IMR-90 (cell line): ENCODE measurements around the gene MRPL38. TPM values are rescaled to one million over a fixed set of nuclear protein-coding genes. Genes with fewer than 3 reads are reported as not detected.

ENCODE experiments used
- FOS ChIP-seq: fragments of 150-350 bp; IDR thresholded peaks from 2 replicates; pipeline ENCODE4 v1.6.1; 2016; ENCODE audit warnings: low read depth, low read length
- POLR2A ChIP-seq: IDR thresholded peaks from 2 replicates; pipeline ENCODE4 v1.6.1; 2012; ENCODE audit warnings: mild to moderate bottlenecking, low read depth, low read length
- polyA plus RNA-seq, 3 experiments: library from polyadenylated mRNA; depleted of rRNA; stranded (reverse); fragments of >200 nt; gene quantifications; 2 replicates each; pipeline ENCODE4 v1.2.3, GENCODE V29; 2012; ENCODE audit warnings: low replicate concordance in 1 of 3
- total RNA-seq: library from RNA; depleted of rRNA; stranded (reverse); fragments of >200 nt; gene quantifications from 2 replicates; pipeline ENCODE4 v1.2.3, GENCODE V29; 2012
- TF ChIP-seq, protein P1 (sequence below): fragments of 150-350 bp; IDR thresholded peaks from 2 replicates; pipeline ENCODE4 v1.6.1; 2017; ENCODE audit warnings: mild to moderate bottlenecking, antibody characterized with exemption, low read length, low read depth

Gene MRPL38
- total and polyA plus RNA-seq, 2 of the 4 experiments (the other 2 are of a cell fraction), result 13.3 to 42.5 TPM

DNA sequence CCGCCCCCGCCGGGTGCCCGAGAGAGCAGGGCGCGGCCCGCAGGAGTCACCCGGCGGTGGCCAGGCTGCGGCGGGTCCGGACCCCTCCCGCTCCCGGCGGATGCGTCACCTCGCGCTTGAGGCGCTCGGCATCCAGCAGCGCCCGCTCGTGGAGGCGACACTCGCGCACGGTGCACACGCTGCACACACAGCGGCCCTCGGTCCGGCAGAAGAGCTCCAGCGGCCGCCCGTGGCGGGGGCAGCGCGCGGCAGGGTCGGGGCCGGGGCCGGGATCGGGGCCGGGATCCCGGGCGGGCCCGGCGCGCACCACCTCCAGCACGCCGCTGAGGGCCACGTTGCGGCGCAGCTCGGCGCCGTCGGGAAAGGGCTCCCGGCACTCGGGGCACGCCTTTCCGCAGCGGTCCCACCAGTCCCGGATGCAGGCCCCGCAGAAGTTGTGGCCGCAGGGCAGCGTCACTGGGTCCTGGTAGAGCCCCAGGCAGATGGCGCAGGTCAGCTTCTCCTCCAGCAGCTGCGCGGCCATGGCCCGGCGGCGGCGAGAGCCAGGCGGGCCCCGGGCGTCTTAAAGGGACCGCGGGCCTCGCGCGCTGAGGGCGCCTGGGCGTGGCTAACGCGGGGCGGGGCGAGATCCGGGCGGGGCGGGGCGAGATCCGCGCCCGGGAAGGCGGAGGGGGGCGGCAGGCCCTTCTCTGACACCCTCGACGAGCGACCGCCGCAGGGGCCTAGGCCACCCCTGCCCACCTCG is 8.1 kb downstream of the MRPL38 start, which contains the start of gene TRIM65 (continued):
- TF ChIP-seq, protein P1, sequence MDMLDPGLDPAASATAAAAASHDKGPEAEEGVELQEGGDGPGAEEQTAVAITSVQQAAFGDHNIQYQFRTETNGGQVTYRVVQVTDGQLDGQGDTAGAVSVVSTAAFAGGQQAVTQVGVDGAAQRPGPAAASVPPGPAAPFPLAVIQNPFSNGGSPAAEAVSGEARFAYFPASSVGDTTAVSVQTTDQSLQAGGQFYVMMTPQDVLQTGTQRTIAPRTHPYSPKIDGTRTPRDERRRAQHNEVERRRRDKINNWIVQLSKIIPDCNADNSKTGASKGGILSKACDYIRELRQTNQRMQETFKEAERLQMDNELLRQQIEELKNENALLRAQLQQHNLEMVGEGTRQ, result no peak
- TF ChIP-seq FOS (peak; percentile 44; the same call in 1 of the 2 replicates), POLR2A (no peak; the same call in 1 of the 2 replicates)
